HepG2 (cell line): Measurements from ENCODE around the gene MXRA7. TPM values are rescaled to one million over a fixed set of nuclear protein-coding genes. Genes with fewer than 3 reads are reported as not detected.
A peak's percentile ranks its signal among the peaks of the same experiment; 100 is the strongest.

Experiments used
- BCL6 ChIP-seq: IDR thresholded peaks from 2 replicates; pipeline ENCODE4 v1.6.1; 2016; ENCODE audit warnings: missing genetic modification reagents, missing compliant biosample characterization
- CREM ChIP-seq, 2 experiments: sonication (generic) in 1 of 2; formaldehyde crosslinking in 1 of 2; IDR thresholded peaks; 2 replicates each; pipeline versions ENCODE4 v1.4.0 to v1.6.1; 2016 to 2020; ENCODE audit warnings: antibody characterized with exemption in 1 of 2, mild to moderate bottlenecking in 1 of 2, missing genetic modification reagents in 1 of 2
- ELF4 ChIP-seq: sonication (generic); formaldehyde crosslinking; IDR thresholded peaks from 2 replicates; pipeline ENCODE4 v1.5.0; 2020; ENCODE audit warnings: missing genetic modification reagents, mild to moderate bottlenecking, moderate library complexity, borderline replicate concordance
- ETV5 ChIP-seq: IDR thresholded peaks from 2 replicates; pipeline ENCODE4 v1.6.1; 2018; ENCODE audit warnings: missing biosample characterization, missing genetic modification reagents, inconsistent platforms, borderline replicate concordance
- KDM1A ChIP-seq: IDR thresholded peaks from 2 replicates; pipeline ENCODE4 v1.6.1; 2016; ENCODE audit warnings: missing compliant biosample characterization
- MYC ChIP-seq: sonication (generic); formaldehyde crosslinking; IDR thresholded peaks from 2 replicates; pipeline ENCODE4 v1.9.0; 2021; ENCODE audit warnings: missing genetic modification reagents, borderline replicate concordance
- NFKBIZ ChIP-seq: IDR thresholded peaks from 2 replicates; pipeline ENCODE4 v1.6.1; 2018; ENCODE audit warnings: missing genetic modification reagents, missing compliant biosample characterization
- SMAD9 ChIP-seq: sonication (generic); formaldehyde crosslinking; IDR thresholded peaks from 2 replicates; pipeline ENCODE4 v1.5.1; 2020; ENCODE audit warnings: mild to moderate bottlenecking, missing genetic modification reagents
- TARDBP ChIP-seq: sonication (generic); formaldehyde crosslinking; IDR thresholded peaks from 2 replicates; pipeline ENCODE4 v1.8.0; 2022; ENCODE audit warnings: mild to moderate bottlenecking, missing genetic modification reagents
- ZMAT3 ChIP-seq: sonication (generic); formaldehyde crosslinking; conservative IDR thresholded peaks from 2 replicates; pipeline ENCODE4 v1.7.0; 2021; ENCODE audit warnings: missing genetic modification reagents
- ZNF205 ChIP-seq: IDR thresholded peaks from 2 replicates; pipeline ENCODE4 v1.6.1; 2018; ENCODE audit warnings: missing biosample characterization, missing genetic modification reagents
- polyA plus RNA-seq, 8 experiments: library from polyadenylated mRNA; depleted of rRNA in 3 of 8; stranded (reverse) in 7 of 8; unstranded in 1 of 8; fragments of >200 nt; fragmentation: Illumina TruSeq in 4 of 8; extraction: Trizol in 4 of 8; gene quantifications; 2 replicates each; pipeline versions ENCODE4 v1.2.1 to v1.2.3, GENCODE V29; 2011 to 2016; ENCODE audit warnings: low read depth in 4 of 8, missing spikeins in 1 of 8, mixed read lengths in 1 of 8; ENCODE audit not compliant: insufficient read depth in 1 of 8
- total RNA-seq, 5 experiments: library from RNA; depleted of rRNA; stranded (reverse); fragments of >200 nt; fragmentation: Illumina TruSeq; extraction: Trizol; gene quantifications; 2 replicates each; pipeline ENCODE4 v1.2.3, GENCODE V29; 2016; ENCODE audit warnings: low read depth in 1 of 5
- TF ChIP-seq, protein P1 (sequence below), 2 experiments: sonication (generic) in 1 of 2; formaldehyde crosslinking in 1 of 2; IDR thresholded peaks; 2 replicates each; pipeline versions ENCODE4 v1.5.1 to v1.6.1; 2011 to 2020; ENCODE audit warnings: borderline replicate concordance in 1 of 2, low read depth in 1 of 2, low read length in 1 of 2, mild to moderate bottlenecking in 1 of 2, missing genetic modification reagents in 1 of 2, moderate library complexity in 1 of 2
- TF ChIP-seq, protein P2 (sequence below): sonication (generic); formaldehyde crosslinking; IDR thresholded peaks from 2 replicates; pipeline ENCODE4 v1.4.0; 2020; ENCODE audit warnings: missing genetic modification reagents
- TF ChIP-seq, protein P3 (sequence below): sonication (generic); formaldehyde crosslinking; IDR thresholded peaks from 2 replicates; pipeline ENCODE4 v1.4.0; 2020; ENCODE audit warnings: missing genetic modification reagents
- TF ChIP-seq, protein P4 (sequence below): sonication (generic); formaldehyde crosslinking; IDR thresholded peaks from 2 replicates; pipeline ENCODE4 v1.5.0; 2020; ENCODE audit warnings: mild to moderate bottlenecking, missing genetic modification reagents, borderline replicate concordance

MXRA7 gene
- total and polyA plus RNA-seq, 2 of the 13 experiments (the other 11 are each of a cell fraction or from before 2014, with no cell fraction given), result 44.8 to 112 TPM

DNA sequence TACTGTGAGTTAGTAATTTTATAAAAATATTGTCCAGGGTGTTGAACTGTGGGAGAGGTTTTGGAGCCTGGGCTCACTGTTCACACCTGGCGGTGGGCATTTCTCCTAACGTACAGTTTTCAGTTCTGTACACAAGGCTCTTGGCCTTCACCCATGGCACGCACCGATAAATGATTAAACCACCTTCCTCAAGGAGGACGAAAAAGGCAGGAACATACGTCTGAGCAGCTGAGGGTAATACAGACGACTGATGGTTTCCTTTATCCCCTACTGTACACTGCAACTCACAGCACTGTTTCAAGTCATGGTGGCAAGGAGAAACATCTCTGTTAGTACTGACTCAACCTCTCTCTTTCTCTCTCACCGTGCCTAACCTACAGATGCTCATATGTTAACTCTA, 65.8 kb downstream of the MXRA7 start (continued):
- TF ChIP-seq ETV5, result no peak
- no peak for TF ChIP-seq MYC
- TF ChIP-seq, protein P1, sequence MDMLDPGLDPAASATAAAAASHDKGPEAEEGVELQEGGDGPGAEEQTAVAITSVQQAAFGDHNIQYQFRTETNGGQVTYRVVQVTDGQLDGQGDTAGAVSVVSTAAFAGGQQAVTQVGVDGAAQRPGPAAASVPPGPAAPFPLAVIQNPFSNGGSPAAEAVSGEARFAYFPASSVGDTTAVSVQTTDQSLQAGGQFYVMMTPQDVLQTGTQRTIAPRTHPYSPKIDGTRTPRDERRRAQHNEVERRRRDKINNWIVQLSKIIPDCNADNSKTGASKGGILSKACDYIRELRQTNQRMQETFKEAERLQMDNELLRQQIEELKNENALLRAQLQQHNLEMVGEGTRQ (IDR thresholded peaks at IDR 0.05; ENCODE audit: low read depth, low read length), result no peak
- TF ChIP-seq, protein P1 (CRISPR knock-in tag; IDR thresholded peaks at IDR 0.05; ENCODE audit: borderline replicate concordance), result no peak
- TF ChIP-seq ZMAT3 (CRISPR knock-in tag), result no peak
- no peak for TF ChIP-seq SMAD9 (CRISPR knock-in tag)
- TF ChIP-seq TARDBP (CRISPR knock-in tag), result no peak
- TF ChIP-seq KDM1A (CRISPR knock-in tag), result no peak
- TF ChIP-seq ELF4 (CRISPR knock-in tag), result no peak
- TF ChIP-seq, protein P2, sequence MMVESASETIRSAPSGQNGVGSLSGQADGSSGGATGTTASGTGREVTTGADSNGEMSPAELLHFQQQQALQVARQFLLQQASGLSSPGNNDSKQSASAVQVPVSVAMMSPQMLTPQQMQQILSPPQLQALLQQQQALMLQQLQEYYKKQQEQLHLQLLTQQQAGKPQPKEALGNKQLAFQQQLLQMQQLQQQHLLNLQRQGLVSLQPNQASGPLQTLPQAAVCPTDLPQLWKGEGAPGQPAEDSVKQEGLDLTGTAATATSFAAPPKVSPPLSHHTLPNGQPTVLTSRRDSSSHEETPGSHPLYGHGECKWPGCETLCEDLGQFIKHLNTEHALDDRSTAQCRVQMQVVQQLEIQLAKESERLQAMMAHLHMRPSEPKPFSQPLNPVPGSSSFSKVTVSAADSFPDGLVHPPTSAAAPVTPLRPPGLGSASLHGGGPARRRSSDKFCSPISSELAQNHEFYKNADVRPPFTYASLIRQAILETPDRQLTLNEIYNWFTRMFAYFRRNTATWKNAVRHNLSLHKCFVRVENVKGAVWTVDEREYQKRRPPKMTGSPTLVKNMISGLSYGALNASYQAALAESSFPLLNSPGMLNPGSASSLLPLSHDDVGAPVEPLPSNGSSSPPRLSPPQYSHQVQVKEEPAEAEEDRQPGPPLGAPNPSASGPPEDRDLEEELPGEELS (CRISPR knock-in tag), result no peak
- 0 out of 2 replicates have a peak, but pooled peaks have one; percentile 3 for TF ChIP-seq ZNF205
- no peak for TF ChIP-seq NFKBIZ (CRISPR knock-in tag)
- TF ChIP-seq, protein P3, sequence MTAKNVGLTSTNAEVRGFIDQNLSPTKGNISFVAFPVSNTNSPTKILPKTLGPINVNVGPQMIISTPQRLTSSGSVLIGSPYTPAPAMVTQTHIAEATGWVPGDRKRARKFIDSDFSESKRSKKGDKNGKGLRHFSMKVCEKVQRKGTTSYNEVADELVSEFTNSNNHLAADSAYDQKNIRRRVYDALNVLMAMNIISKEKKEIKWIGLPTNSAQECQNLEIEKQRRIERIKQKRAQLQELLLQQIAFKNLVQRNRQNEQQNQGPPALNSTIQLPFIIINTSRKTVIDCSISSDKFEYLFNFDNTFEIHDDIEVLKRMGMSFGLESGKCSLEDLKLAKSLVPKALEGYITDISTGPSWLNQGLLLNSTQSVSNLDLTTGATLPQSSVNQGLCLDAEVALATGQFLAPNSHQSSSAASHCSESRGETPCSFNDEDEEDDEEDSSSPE (CRISPR knock-in tag), result no peak
- no peak for TF ChIP-seq BCL6
- TF ChIP-seq CREM (IDR thresholded peaks at IDR 0.05), result no peak
- TF ChIP-seq CREM (CRISPR knock-in tag; IDR thresholded peaks at IDR 0.05), result no peak
- TF ChIP-seq, protein P4, sequence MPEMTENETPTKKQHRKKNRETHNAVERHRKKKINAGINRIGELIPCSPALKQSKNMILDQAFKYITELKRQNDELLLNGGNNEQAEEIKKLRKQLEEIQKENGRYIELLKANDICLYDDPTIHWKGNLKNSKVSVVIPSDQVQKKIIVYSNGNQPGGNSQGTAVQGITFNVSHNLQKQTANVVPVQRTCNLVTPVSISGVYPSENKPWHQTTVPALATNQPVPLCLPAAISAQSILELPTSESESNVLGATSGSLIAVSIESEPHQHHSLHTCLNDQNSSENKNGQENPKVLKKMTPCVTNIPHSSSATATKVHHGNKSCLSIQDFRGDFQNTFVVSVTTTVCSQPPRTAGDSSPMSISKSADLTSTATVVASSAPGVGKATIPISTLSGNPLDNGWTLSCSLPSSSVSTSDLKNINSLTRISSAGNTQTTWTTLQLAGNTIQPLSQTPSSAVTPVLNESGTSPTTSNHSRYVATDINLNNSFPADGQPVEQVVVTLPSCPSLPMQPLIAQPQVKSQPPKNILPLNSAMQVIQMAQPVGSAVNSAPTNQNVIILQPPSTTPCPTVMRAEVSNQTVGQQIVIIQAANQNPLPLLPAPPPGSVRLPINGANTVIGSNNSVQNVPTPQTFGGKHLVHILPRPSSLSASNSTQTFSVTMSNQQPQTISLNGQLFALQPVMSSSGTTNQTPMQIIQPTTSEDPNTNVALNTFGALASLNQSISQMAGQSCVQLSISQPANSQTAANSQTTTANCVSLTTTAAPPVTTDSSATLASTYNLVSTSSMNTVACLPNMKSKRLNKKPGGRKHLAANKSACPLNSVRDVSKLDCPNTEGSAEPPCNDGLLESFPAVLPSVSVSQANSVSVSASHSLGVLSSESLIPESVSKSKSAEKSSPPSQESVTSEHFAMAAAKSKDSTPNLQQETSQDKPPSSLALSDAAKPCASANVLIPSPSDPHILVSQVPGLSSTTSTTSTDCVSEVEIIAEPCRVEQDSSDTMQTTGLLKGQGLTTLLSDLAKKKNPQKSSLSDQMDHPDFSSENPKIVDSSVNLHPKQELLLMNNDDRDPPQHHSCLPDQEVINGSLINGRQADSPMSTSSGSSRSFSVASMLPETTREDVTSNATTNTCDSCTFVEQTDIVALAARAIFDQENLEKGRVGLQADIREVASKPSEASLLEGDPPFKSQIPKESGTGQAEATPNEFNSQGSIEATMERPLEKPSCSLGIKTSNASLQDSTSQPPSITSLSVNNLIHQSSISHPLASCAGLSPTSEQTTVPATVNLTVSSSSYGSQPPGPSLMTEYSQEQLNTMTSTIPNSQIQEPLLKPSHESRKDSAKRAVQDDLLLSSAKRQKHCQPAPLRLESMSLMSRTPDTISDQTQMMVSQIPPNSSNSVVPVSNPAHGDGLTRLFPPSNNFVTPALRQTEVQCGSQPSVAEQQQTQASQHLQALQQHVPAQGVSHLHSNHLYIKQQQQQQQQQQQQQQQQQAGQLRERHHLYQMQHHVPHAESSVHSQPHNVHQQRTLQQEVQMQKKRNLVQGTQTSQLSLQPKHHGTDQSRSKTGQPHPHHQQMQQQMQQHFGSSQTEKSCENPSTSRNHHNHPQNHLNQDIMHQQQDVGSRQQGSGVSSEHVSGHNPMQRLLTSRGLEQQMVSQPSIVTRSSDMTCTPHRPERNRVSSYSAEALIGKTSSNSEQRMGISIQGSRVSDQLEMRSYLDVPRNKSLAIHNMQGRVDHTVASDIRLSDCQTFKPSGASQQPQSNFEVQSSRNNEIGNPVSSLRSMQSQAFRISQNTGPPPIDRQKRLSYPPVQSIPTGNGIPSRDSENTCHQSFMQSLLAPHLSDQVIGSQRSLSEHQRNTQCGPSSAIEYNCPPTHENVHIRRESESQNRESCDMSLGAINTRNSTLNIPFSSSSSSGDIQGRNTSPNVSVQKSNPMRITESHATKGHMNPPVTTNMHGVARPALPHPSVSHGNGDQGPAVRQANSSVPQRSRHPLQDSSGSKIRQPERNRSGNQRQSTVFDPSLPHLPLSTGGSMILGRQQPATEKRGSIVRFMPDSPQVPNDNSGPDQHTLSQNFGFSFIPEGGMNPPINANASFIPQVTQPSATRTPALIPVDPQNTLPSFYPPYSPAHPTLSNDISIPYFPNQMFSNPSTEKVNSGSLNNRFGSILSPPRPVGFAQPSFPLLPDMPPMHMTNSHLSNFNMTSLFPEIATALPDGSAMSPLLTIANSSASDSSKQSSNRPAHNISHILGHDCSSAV (CRISPR knock-in tag), result no peak
